Measurements from ENCODE around the gene CCR6.
"Not testable (repeated sequence)": the region's sequence is repeated elsewhere in the genome, so short reads cannot be mapped to it uniquely, and the experiment has no call there.

CCR6 gene

DNA sequence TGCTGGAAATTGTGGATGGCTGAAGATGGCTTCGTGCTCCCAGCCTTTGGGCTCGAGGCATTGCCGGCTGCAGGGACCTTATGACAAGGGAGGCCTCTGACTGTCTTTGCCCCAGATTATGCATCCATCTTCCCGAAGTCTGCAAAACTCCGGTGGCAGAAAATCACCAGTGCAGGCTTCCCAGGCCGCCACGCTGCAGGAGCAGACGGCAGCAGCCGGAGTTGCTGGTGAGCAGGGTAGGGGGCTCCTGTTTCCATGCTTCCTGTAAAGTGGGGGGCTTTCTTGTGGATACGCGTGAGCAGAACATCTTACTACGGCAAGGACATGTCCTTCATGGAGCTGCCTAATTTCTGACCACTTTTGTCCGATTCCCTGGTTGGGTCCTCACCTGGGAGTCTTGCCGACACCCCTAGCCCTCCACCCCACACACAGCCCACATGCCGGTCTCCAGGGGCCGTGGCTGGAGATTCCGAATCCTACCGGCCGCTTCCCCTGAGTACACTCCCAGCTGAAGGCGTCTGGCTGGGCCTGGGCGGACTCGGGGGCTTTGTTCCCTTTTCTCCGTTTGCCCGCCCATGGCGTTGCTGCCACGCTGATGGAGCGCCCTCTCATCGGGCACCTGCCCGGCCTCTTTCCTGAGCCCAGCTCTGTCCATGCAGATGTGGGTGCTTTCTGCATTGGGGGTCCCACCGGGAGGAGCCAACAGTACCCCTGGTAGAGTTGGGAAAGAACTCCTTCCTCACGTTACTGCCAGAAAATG lies 56.2 kb downstream of the CCR6 start:
- not testable (repeated sequence) for DNase-seq

DNA sequence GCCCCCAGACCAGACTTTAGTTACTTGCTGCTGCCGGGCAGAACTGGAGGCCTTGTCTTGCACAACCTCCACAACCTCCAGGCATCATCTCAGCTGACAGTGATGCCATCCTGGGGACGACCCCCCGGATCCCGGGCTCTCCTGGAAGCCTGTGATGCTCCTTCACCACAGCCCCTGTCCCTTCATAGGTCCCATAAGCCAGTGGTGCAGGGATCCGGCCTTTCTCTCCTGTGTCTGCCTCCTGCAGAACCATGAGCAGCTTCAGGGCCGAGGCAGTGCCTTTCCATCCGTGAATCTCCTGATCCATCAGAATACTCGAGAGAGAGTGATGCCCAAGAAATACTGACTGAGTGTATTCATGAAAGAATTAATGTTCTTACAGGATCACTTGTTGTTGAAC lies 57.2 kb downstream of the CCR6 start:
- DNase-seq: not testable (repeated sequence)

GRCh38 chr6:167181351-167181750 lies 58.5 kb downstream of the CCR6 start:
- DNase-seq: not testable (repeated sequence)

GRCh38 chr6:167182913-167183314 lies 60.0 kb downstream of the CCR6 start:
- not testable (repeated sequence) for DNase-seq

DNA sequence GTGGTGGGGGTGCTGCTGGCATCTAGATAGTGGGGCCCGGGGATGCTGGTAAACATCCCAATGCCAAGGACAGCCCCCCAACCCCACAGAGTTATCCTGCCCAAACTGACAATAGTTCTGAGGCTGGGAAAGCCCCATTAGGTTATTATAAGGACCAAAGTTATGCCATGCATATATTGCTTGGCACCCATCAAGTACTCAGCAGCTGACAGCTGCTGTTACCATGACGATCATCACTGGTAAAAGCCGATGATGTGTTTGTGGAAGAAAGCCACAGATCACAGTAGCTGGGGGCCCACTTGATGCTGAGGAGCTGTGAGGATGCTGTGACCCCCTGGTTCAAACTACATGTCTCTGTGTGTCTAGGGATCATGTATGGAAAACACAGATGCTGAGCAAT lies 62.2 kb downstream of the CCR6 start:
- DNase-seq: peak in 1 of 3 experiments; percentile 43

GRCh38 chr6:167187275-167187674 lies 64.4 kb downstream of the CCR6 start:
- not testable (repeated sequence) for DNase-seq
